Activated T-cell treated with anti-CD3 and anti-CD28 coated beads for 24 hours (primary cell): Measurements from ENCODE around the gene MIA.
A peak's percentile ranks its signal among the peaks of the same experiment; 100 is the strongest.
"Not testable (repeated sequence)": the region's sequence is repeated elsewhere in the genome, so short reads cannot be mapped to it uniquely, and the experiment has no call there.

ENCODE experiments used
- DNase-seq: peaks from one replicate; pipeline ENCODE4 v3.0.0-alpha.2; 2020; ENCODE audit warnings: low read depth

MIA gene

DNA sequence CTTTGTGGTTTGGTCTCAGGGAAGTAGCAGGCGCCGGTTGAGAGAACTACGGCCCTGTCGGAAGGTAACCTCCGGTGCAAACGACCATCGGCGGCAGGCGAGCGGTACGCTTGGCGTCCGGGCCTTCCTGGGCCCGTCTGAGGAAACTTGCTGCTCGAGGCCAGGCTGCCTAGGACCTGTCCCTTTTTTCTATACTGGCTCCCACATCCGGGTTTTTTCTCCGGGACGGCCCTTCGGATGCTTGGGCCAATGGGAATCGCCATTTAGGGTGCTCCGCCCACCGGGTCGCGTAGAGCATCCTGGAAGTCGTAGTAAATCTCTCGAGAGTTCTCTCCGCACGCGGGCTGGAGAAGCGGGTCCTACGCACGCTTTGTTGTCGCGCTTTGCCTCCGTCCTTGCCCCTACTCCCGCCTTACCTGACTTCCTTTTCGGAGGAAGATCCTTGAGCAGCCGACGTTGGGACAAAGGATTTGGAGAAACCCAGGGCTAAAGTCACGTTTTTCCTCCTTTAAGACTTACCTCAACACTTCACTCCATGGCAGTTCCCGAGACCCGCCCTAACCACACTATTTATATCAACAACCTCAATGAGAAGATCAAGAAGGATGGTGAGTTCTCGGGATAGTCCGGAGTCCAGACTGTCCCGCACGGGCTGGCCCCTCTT lies 24.3 kb upstream of the MIA start, which contains the start of gene SNRPA:
SNRPA (plus strand) TSS at position 330 of the 664 bp plus-strand sequence; CDS start at position 536, 206 bp downstream.
- DNase-seq, result peak; percentile 92

DNA sequence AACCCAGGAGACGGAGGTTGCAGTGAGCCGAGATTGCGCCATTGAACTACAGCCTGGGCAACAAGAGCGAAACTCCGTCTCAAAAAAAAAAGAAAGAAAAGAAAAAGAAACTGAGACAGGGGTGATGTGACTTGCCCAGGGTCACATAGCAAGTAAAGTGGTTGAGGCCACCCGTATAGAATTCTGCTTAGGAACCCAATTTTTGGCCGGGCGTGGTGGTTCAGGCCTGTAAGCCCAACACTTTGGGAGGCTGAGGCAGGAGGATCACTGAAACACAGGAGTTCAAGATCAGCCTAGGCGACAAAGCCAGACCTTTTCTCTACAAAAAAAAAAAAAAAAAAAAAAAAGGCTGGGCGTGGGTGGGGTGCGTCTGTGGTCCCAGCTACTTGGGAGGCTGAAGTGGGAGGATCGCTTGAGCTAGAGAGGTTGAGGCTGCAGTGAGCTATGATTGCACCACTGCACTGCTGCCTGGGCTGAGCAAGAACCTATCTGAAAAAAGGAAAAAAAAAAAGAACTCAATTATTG lies 23.0 kb upstream of the MIA start:
- no peak for DNase-seq

DNA sequence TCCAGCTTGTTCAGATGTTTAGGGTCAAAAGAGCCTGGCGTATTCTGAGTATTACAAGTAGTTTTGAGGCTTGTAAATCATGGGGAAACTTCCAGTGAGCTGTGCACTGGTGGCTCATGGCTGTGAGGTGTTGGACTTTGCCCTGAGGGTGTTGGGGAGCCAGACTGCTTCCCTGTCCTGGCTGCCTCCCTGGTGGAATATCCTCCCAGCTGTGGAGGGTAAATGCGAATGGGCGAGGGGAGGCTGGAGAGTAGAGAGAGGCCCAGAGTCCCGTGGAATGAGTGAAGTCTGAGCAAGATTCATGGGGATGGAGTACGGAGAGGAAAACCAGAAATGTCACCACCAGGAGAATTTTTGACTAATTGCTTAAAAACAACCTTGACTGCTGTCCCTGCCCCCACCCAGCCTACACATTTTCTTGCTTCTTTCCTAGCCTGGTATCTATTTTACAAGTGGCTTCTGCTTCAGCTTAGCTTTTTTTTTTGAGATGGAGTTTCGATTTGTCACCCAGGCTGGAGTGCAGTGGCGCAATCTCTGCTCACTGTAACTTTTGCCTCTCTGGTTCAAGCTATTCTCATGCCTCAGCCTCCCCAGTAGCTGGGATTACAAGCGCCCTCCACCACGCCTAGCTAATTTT lies 20.6 kb upstream of the MIA start:
- peak; percentile 60 for DNase-seq

DNA sequence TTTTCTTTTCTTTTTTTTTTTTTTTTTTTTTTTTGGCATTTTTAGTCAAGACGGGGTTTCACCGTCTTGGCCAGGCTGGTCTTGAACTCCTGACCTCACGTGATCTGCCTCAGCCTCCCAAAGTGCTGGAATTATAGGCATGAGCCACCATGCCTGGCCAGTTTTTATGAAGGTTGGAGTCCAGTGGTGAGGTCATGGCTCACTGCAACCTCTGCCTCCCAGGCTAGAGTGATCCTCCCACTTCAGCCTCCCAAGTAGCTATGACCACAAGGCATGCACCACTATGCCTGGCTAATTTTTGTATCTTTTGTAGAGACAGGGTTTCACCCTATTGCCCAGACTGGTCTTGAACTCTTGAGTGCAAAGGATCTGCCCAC lies 20.1 kb upstream of the MIA start:
- DNase-seq, result no peak

DNA sequence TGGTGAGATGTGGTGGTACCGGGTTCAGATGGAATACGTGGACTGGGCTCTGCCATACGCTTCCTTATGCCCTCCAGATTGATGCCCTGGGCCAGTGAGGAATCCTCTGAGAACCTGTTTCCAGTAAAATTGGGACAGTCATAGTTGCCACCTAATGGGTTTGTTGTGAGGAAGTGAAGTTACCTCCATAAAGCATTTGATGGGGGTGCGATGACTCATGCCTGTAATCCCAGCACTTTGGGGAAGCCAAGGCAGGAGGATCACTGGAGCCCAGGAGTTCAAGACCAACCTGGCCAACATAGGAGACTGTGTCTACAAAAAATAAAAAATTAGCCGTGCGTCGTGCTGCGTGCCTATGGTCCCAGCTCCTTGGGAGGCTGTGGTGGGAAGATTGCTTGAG lies 19.5 kb upstream of the MIA start:
- no peak for DNase-seq

DNA sequence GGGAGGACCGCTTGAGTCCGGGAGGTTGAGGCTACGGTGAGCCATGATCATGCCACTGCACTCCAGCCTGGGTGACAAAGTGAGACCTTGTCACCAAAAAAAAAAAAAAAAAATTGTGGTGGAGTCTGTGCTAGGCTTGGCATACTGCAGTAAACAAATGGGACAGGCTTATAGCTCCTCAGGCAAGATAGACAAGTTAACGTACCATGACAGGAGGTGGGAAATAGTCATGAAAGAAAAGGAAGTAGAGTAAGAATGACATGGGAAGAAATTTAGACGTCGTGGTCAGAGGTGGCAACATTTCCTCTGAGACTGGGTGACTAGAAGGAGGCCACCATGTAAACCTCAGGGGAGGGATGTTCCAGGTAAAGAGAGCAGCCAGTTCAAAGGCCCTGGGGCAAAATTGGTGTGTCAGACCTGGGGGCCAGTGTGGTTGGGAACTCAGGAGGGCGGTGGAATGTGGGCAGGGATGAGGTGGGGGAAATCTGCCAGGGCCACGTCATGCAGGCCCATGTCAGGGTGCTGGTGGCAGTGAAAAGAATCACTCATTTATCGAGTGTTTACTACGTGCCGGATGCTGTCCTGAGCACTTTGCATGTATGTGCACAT lies 18.7 kb upstream of the MIA start:
- DNase-seq, result peak; percentile 25

DNA sequence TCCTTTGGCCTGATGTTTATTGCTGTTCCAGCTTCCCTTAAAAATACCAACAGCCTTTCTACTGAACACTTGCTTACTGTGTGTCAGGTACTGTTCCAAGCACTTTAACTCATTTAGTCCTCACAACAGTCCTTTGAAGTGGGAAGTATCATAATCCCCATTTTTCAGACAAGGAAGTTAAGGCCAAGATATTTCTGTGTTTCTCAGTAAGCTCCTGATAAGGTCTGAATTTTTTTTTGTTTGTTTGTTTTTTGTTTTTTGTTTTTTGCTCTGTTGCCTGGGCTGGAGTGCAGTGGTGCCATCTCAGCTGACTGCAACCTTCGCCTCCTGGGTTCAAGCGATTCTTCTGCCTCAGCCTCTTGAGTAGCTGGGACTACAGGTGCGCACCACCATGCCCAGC lies 16.8 kb upstream of the MIA start:
- DNase-seq, result no peak

DNA sequence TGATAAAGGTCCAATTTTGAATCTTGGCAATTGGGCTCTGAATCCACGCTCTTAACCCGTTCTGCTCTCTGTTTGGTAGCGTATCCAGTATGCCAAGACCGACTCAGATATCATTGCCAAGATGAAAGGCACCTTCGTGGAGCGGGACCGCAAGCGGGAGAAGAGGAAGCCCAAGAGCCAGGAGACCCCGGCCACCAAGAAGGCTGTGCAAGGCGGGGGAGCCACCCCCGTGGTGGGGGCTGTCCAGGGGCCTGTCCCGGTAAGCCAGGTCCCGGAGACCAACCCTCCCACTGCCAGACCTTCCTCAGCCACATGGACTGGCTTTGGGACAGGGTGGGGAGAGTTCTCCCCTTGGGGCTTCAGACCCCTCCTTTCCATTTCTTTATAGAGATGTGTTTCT lies 16.0 kb upstream of the MIA start:
- DNase-seq, result no peak

DNA sequence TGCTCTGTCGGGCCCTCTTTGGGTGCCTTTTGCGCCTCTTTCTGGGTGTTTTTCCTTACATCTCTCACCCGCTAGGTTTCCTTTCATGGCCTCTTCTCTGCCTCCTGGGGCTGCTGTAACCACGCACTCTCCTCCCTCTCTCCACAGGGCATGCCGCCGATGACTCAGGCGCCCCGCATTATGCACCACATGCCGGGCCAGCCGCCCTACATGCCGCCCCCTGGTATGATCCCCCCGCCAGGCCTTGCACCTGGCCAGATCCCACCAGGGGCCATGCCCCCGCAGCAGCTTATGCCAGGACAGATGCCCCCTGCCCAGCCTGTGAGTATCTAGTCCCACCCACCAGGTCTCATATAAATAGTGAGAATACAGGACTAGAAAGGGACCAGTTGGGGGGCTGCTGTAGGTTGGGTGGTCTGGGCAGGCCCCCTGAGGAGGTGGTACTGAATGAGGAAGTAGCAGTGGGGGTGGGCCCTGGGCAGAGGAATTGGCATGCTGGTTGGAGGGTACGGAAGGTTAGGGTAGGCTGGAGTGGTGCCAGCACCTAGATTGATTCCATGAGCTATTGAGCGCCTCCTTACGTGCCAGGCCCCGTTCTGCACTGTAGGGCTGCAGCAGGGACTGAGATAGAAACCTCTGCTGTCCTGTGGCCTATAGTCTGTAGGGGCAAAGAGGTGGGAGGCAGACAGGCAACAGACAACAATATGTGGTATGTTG lies 12.4 kb upstream of the MIA start:
- DNase-seq, result no peak

DNA sequence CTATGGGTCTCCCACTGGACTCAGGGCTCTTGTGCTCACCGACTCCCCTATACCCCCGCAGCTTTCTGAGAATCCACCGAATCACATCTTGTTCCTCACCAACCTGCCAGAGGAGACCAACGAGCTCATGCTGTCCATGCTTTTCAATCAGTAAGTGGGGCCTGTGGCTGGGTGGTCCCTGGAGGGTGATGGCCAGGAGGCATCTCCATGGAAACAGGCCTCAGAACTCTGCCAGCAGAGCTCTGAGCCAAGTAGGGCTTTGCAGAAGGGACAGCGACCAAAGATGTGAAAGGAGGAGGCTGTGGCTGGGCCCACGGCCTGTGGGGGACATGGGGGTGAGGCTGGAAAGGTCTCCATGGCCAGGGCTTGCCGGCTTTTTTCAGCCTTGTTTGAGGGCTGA lies 11.8 kb upstream of the MIA start:
- no peak for DNase-seq

DNA sequence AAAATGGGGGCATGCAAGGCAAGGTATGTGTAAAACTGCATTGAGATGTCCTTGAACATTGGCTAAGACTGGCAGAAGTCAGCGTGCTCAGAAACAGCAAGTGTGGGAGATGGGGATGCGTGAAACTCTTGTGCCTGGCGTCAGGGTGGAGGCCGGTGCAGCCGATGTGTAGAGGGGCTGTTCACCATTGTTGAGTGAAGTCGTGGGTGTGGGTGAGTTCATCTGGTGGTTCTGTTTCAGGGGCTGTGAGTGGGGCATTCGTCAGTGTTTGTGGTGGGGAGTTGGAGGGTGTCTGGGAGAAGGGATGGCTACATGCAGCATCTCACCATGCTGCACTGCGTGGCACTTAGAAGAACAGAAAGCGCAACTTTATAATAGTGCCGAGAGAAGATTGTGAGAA lies 11.4 kb upstream of the MIA start:
- DNase-seq, result no peak

DNA sequence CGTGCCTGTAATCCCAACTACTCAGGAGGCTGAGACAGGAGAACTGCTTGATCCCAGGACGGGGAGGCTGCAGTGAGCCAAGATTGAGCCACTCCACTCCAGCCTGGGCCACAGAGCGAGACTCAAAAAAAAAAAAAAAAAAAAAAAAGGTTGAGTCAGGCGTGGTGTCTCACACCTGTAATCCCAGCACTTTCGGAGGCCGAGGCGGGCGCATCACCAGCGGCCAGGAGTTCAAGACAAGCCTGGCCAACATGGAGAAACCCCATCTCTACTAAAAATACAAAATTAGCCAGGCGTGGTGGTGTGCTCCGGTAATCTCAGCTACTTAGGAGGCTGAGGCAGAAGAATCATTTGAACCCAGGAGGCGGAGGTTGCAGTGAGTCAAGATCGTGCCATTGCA lies 8.9 kb upstream of the MIA start:
- not testable (repeated sequence) for DNase-seq

DNA sequence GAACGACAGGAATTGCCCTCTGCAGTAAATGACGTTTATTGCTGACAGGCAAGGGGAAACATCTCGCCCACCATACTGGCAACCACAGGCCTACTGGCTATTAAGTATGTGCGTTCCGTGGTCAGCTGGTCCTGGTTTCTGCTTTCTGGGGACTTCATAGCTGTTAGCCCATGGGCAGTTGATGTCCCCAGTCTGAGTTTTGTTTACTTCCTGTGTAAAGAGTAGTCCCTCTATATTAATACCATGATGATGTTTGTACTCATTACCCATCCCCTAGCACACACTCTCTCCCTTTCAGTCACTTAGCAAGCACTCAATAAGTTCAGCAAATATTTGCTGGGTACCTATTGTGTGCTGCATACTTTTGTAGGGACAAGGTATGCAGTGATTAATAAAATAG lies 6.5 kb upstream of the MIA start:
- DNase-seq, result no peak

DNA sequence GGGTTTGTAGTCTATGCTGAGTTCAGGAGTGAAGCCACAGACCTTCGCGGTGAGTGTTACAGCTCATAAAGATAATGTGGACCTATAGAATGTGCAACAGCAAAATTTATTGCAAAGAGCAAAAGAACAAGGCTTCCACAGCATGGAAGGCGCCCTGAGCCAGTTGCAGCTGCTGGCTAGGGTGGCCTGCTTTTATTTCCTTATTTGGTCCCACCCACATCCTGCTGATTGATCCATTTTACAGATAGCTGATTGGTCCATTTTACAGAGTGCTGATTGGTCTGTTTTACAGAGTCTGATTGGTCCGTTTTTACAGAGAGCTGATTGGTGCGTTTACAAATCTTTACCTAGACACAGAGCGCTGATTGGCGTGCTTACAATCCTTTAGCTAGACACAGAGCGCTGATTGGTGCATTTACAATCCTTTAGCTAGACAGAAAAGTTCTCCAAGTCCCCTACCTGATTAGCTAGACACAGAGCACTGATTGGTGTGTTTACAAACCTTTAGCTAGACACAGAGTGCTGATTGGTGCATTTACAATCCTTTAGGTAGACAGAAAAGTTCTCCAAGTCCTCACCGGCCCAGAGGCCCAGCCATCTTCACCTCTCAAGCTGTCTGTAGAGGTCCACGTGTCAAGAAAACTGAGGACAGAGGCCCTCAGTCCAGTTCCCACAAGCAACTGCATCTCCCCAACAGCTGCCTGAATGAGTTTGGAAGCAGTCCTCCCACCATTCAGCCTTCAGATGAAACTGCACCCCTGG lies 4.0 kb upstream of the MIA start:
- not testable (repeated sequence) for DNase-seq

DNA sequence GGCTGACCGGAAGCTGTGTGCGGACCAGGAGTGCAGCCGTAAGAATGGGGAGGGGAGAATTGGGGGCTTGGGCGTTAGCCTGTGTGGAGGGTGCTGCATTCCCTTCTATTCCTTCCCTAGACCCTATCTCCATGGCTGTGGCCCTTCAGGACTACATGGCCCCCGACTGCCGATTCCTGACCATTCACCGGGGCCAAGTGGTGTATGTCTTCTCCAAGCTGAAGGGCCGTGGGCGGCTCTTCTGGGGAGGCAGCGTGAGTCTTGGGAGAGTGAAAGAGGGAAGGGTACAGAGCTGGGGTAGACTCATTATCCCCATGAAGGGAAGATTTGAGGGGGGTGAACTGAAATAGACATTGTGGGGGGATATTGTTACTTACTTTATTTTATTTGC lies 306 bp downstream of the MIA start:
- DNase-seq, result no peak

DNA sequence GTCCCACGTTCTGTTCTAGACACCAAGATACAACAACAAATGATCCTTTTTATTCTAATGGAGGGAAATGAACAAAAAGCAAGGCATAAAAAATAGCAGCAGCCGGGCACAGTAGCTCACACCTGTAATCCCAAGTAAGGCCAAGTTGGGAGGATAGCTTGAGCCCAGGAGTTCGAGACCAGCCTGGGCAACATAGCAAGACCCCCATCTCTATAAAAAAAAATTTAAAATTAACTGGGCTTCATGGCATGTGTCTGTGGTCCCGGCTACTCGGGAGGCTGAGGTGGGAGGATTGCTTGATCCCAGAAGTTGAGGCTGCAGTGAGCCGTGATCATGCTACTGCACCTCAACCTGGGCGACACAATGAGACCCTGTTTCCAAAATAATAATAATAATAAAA lies 1.0 kb downstream of the MIA start:
- DNase-seq, result no peak

DNA sequence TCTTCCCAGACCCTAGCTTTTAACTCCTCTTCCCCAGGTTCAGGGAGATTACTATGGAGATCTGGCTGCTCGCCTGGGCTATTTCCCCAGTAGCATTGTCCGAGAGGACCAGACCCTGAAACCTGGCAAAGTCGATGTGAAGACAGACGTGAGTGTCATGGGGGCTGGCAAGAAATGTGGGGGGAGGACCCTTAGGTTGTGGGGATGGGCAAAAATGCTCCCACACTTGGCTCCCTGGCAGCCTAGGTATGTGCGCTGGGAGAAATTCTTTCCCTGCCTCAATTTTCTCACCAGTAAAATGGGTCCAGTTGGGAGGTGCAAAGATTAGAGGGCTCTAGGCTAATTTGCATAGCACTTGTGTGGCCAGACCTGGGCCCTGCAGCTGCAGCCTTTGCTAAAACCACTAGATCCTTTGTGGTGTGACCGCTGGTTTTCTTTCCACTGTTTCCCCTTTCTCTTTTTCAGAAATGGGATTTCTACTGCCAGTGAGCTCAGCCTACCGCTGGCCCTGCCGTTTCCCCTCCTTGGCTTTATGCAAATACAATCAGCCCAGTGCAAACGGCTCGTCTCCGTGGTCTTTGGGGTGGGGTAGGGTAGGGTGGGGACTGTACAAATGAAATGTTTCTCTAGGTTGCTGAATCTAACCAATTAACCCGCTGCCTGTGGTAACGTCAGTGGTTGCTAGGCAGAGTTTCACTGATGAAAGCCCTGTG lies 1.8 kb downstream of the MIA start:
- DNase-seq, result peak; percentile 82

DNA sequence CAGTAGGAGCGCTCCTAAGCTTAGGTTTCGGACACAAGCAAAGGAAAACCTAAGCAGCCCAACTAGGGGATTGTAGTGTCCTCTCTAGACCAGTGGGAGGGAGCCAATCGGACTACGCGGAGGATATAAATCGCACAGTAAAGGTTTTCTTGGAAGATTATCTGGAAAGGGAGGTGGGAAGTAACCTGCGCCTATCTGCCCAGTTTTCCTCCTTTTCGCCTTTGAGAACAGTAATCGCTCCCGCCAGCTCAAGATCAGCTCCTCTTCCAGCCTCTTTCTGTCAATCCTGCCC lies 2.3 kb downstream of the MIA start:
- DNase-seq, result no peak

DNA sequence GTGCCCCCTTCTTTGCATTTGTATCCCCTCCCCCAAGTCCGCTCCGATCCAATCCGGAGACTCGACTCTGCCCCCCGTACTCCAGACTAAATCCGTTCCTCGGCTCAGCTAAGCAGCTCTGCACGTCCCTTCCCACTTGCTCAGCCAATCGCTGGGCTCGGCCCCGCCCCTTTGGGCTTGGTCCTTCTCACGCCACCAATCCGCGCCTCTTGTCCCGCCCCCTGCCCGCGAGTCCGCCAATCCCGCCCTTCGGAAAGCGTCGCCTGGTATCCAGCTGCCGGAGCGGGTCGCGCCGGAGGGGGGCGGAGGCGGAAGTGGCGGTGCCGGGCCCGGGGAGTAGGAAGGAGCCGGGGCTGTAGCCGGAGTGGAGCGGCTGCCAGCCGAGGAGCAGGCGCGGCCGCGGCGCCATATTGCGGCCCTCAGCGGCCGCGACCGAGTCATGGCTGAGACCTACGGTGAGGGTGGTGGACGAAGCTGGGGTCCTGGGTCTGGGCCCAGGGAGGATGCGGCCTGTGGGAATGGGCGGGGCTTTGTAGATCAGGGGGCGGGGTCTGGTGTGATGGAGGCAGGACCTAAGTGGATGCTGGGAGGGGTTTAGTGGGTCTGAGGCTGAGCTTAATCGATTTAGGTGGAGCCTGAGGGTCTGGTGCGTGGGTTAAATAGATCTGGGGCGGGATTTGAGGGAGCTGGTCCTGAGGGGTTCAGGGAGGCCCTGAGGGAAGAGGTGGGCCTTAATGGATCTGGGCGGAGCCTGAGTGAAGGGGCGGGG lies 2.8 kb downstream of the MIA start, which contains the start of gene RAB4B:
RAB4B (plus strand) TSS at position 311 of the 769 bp plus-strand sequence; CDS start at position 440, 129 bp downstream.
- peak; percentile 100 for DNase-seq

DNA sequence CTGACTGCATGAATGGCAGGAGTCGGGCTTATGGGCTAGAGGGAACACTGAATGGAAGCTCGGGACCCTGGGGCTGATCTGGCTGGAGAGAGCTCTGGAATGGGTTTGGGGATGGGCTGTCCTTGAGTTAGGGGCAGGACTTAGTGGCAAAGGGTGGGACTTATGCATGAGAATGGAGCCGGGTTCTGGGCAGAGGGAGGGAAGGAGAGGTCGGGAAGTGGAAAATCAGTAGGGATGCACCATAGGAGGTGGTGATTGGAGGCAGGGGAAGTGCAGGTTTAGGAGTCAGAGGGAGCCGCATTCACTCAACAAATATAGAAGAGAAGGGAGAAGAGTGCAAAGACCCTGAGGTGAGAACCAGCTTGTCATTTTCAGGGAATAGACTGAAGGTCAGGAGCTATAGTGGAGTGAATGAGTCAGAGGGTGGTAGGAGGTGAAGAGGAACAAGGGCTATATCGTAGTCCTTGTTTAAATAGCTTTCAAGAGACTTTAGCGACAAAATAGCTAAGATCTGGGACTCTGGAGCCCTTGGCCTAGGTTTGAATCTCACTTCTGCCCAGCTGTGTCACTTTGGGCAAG lies 3.5 kb downstream of the MIA start:
- DNase-seq, result no peak
